ENCODE data around the gene RAMACL. TPM values are rescaled to one million over a fixed set of nuclear protein-coding genes. Genes with fewer than 3 reads are reported as not detected.

RAMACL gene
- total RNA-seq, 2 experiments from 2014 or later, result 0.23 TPM; not detected in 1

- CTCF ChIA-PET, result no interaction called here
- POLR2A ChIA-PET, result no interaction called here
- no peak for DNase-seq
- Mint-ChIP-seq H3K9me3 (no peaks in the 10 kb centered on the region), H3K27me3 (no peaks in the 10 kb centered on the region), H3K4me3 (no peak overlapping the region), H3K4me1 (peaks cover 9% of the 10 kb centered on the region), H3K36me3 (ENCODE audit: low read depth) (no peaks in the 10 kb centered on the region), H3K27ac (no peak overlapping the region)
Measured at GRCh38 chr6:166558156-166559005, 28.1 kb downstream of the RAMACL start.

- no peak for DNase-seq
- no peaks in the 10 kb centered on the region for H3K36me3 Mint-ChIP-seq (ENCODE audit: low read depth)
- no peaks in the 10 kb centered on the region for H3K9me3 Mint-ChIP-seq
Measured at GRCh38 chr6:166556863-166557322, 29.6 kb downstream of the RAMACL start.

GRCh38 chr6:166556336-166556735 is 30.1 kb downstream of the RAMACL start:
- Mint-ChIP-seq H3K9me3 (no peaks in the 10 kb centered on the region), H3K27ac (no peak overlapping the region), H3K27me3 (no peaks in the 10 kb centered on the region), H3K4me1 (peaks cover 9% of the 10 kb centered on the region), H3K4me3 (no peak overlapping the region), H3K36me3 (ENCODE audit: low read depth) (no peaks in the 10 kb centered on the region)
- no peak for DNase-seq
- POLR2A ChIA-PET, result no interaction called here
- CTCF ChIA-PET, result no interaction called here

More at GRCh38 chr6:166556863-166557322, 29.6 kb downstream of the RAMACL start:
- peaks cover 9% of the 10 kb centered on the region for H3K4me1 Mint-ChIP-seq
- H3K27ac Mint-ChIP-seq, result no peak overlapping the region
- no peaks in the 10 kb centered on the region for H3K27me3 Mint-ChIP-seq
- POLR2A ChIA-PET, result no interaction called here
- H3K4me3 Mint-ChIP-seq, result no peak overlapping the region
- CTCF ChIA-PET, result no interaction called here

GRCh38 chr6:166555086-166555485 is 31.4 kb downstream of the RAMACL start:
- no peak overlapping the region for H3K4me3 Mint-ChIP-seq
- H3K27me3 Mint-ChIP-seq, result peaks cover 2% of the 10 kb centered on the region
- H3K9me3 Mint-ChIP-seq, result no peaks in the 10 kb centered on the region
- ChIA-PET CTCF (no interaction called here), POLR2A (interaction anchor here (0.8 kb wide), 1 partner anchor 13 kb away, joined by 4 read pairs; no protein-coding TSS in a partner anchor)
- H3K27ac Mint-ChIP-seq, result no peak overlapping the region
- no peaks in the 10 kb centered on the region for H3K36me3 Mint-ChIP-seq (ENCODE audit: low read depth)
- peaks cover 9% of the 10 kb centered on the region for H3K4me1 Mint-ChIP-seq
- DNase-seq, result no peak

DNA sequence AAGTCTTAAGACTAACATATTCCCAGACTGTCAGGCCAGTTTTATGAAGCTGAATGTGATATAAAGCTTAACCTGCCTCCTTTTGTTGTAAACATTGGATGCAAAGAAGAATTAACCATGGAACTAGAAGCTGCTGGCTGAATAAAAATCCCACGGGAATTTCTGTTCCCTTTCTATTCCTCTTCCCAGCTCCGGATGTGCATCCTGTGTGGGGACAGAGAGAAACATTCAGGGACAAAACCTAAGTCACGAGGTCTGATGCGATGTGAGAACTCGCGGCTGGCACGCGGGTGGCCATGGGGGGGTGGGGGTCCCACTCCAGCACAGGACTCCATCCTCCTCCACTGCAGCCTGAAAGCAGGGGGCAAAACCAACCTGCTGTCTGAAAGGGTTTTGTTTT is 32.2 kb downstream of the RAMACL start:
- DNase-seq, result no peak
- H3K4me1 Mint-ChIP-seq, result peaks cover 9% of the 10 kb centered on the region
- H3K9me3 Mint-ChIP-seq, result no peaks in the 10 kb centered on the region
- no peak overlapping the region for H3K4me3 Mint-ChIP-seq
- ChIA-PET CTCF (no interaction called here), POLR2A (no interaction called here)
- no peak overlapping the region for H3K27ac Mint-ChIP-seq
- H3K36me3 Mint-ChIP-seq (ENCODE audit: low read depth), result no peaks in the 10 kb centered on the region
- H3K27me3 Mint-ChIP-seq, result peaks cover 2% of the 10 kb centered on the region

GRCh38 chr6:166553563-166554271 is 32.8 kb downstream of the RAMACL start:
- Mint-ChIP-seq H3K9me3 (no peaks in the 10 kb centered on the region), H3K4me3 (no peak overlapping the region), H3K27me3 (peaks cover 2% of the 10 kb centered on the region), H3K36me3 (ENCODE audit: low read depth) (no peaks in the 10 kb centered on the region), H3K4me1 (peaks cover 9% of the 10 kb centered on the region), H3K27ac (no peak overlapping the region)
- DNase-seq, result no peak
- ChIA-PET POLR2A (no interaction called here), CTCF (no interaction called here)

DNA sequence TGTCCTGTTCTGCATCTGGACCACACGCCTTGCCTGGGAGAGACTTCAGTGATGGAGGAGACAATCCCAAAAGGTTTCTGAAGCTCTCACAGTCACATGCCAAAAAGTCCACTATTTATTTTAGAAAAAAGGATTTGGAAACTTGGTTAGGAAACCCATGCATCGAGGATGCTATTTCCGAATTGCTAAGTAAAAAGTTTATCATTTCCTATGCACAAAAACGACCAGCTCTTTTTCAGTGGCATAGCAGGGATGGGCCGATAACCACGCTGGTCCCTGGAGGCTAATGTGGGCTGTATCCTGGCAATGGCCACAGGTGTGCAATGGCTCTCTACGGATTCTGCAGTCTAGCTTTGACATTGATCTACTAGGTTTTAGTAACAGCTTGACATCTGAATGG is 33.9 kb downstream of the RAMACL start:
- H3K36me3 Mint-ChIP-seq (ENCODE audit: low read depth), result no peaks in the 10 kb centered on the region
- peaks cover 9% of the 10 kb centered on the region for H3K4me1 Mint-ChIP-seq
- DNase-seq, result no peak
- H3K27ac Mint-ChIP-seq, result no peak overlapping the region
- H3K9me3 Mint-ChIP-seq, result no peaks in the 10 kb centered on the region
- H3K27me3 Mint-ChIP-seq, result peaks cover 8% of the 10 kb centered on the region
- POLR2A ChIA-PET, result no interaction called here
- H3K4me3 Mint-ChIP-seq, result no peak overlapping the region
- CTCF ChIA-PET, result interaction anchor here (1.0 kb wide), 1 partner anchor 171 kb away, joined by 3 read pairs; no protein-coding TSS in a partner anchor

GRCh38 chr6:166551754-166552495 is 34.6 kb downstream of the RAMACL start:
- Mint-ChIP-seq H3K4me1 (peaks cover 5% of the 10 kb centered on the region), H3K9me3 (no peaks in the 10 kb centered on the region), H3K36me3 (ENCODE audit: low read depth) (no peaks in the 10 kb centered on the region), H3K4me3 (no peak overlapping the region), H3K27ac (no peak overlapping the region), H3K27me3 (peaks cover 13% of the 10 kb centered on the region)
- ChIA-PET POLR2A (no interaction called here), CTCF (interaction anchor here (1.0 kb wide), 1 partner anchor 170 kb away, joined by 3 read pairs; no protein-coding TSS in a partner anchor)
- no peak for DNase-seq

DNA sequence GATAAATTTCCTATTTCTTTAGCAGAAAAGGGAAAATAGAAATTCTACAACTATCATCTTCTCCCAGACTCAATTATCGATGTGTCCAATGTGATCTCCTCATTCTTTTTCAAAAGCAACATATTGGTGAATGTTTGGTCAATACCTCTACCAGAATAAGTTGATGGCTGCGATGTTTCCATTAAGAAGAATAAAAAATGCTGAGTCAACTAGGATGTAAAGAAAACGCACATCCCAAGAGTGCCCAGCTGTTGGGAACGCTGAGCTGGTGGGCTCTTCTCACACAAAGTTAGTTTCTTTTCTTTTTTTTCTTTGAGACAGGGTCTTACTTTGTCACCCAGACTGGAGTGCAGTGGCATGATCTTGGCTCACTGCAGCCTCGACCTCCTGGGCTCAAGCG is 39.8 kb downstream of the RAMACL start:
- POLR2A ChIA-PET, result no interaction called here

GRCh38 chr6:166545156-166546034 is 41.1 kb downstream of the RAMACL start:
- Mint-ChIP-seq H3K27me3 (peaks cover 11% of the 10 kb centered on the region), H3K27ac (no peak overlapping the region), H3K4me1 (peaks cover 19% of the 10 kb centered on the region), H3K4me3 (no peak overlapping the region), H3K9me3 (no peaks in the 10 kb centered on the region), H3K36me3 (ENCODE audit: low read depth) (peaks cover 3% of the 10 kb centered on the region)
- ChIA-PET POLR2A (no interaction called here), CTCF (no interaction called here)
- DNase-seq, result no peak

More for the DNA sequence above, 39.8 kb downstream of the RAMACL start:
- CTCF ChIA-PET, result no interaction called here
- Mint-ChIP-seq H3K4me1 (peaks cover 6% of the 10 kb centered on the region), H3K27me3 (peaks cover 13% of the 10 kb centered on the region), H3K4me3 (no peak overlapping the region), H3K36me3 (ENCODE audit: low read depth) (no peaks in the 10 kb centered on the region), H3K27ac (no peak overlapping the region), H3K9me3 (no peaks in the 10 kb centered on the region)
- no peak for DNase-seq

GRCh38 chr6:166544296-166544605 is 42.2 kb downstream of the RAMACL start:
- Mint-ChIP-seq H3K4me1 (peaks cover 28% of the 10 kb centered on the region), H3K36me3 (ENCODE audit: low read depth) (peaks cover 3% of the 10 kb centered on the region), H3K27ac (no peak overlapping the region), H3K9me3 (no peaks in the 10 kb centered on the region), H3K27me3 (peaks cover 11% of the 10 kb centered on the region), H3K4me3 (no peak overlapping the region)
- POLR2A ChIA-PET, result no interaction called here
- CTCF ChIA-PET, result no interaction called here
- DNase-seq, result no peak

GRCh38 chr6:166543603-166544295 is 42.7 kb downstream of the RAMACL start:
- DNase-seq, result no peak
- no peak overlapping the region for H3K4me3 Mint-ChIP-seq
- H3K9me3 Mint-ChIP-seq, result no peaks in the 10 kb centered on the region
- peaks cover 11% of the 10 kb centered on the region for H3K27me3 Mint-ChIP-seq
- no peak overlapping the region for H3K27ac Mint-ChIP-seq
- H3K36me3 Mint-ChIP-seq (ENCODE audit: low read depth), result peaks cover 3% of the 10 kb centered on the region
- POLR2A ChIA-PET, result no interaction called here
- CTCF ChIA-PET, result no interaction called here
- H3K4me1 Mint-ChIP-seq, result peaks cover 30% of the 10 kb centered on the region
